Activated naive CD4-positive, alpha-beta T cell treated with anti-CD3 and anti-CD28 coated beads, Interleukin-2, amount 10 ng/mL, durations not matched to agents 7 days and 5 days (primary cell): ENCODE data around the gene TOGARAM2.

Experiments used
- CTCF ChIA-PET: fragments of 350-600 bp; sonication (Branson Sonifier 250); formaldehyde crosslinking; loops from one replicate; lab custom pipeline; 2021; ENCODE audit warnings: antibody characterized with exemption; lab: Charles Lee
- DNase-seq: peaks from one replicate; pipeline ENCODE4 v3.0.0-alpha.2; 2020
- H3K27ac Mint-ChIP-seq: one replicate; pipeline ENCODE4 v1.8.0; 2021; ENCODE audit warnings: mild to moderate bottlenecking, moderate library complexity, mixed read lengths
- H3K27me3 Mint-ChIP-seq: one replicate; pipeline ENCODE4 v1.8.0; 2021; ENCODE audit warnings: mild to moderate bottlenecking, mixed read lengths
- H3K36me3 Mint-ChIP-seq: one replicate; pipeline ENCODE4 v1.8.0; 2021; ENCODE audit warnings: mixed read lengths
- H3K4me1 Mint-ChIP-seq: one replicate; pipeline ENCODE4 v1.8.0; 2021; ENCODE audit warnings: mixed read lengths
- H3K4me3 Mint-ChIP-seq: one replicate; pipeline ENCODE4 v1.8.0; 2021; ENCODE audit warnings: mild to moderate bottlenecking, moderate library complexity, mixed read lengths
- H3K9me3 Mint-ChIP-seq: one replicate; pipeline ENCODE4 v1.8.0; 2021; ENCODE audit warnings: mixed read lengths

Gene TOGARAM2

GRCh38 chr2:29065068-29065811, 84.1 kb downstream of the TOGARAM2 start:
- Mint-ChIP-seq H3K4me3 (no peak overlapping the region), H3K9me3 (no peaks in the 10 kb centered on the region), H3K27ac (no peak overlapping the region), H3K4me1 (no peaks in the 10 kb centered on the region), H3K27me3 (peaks cover 8% of the 10 kb centered on the region), H3K36me3 (no peaks in the 10 kb centered on the region)
- CTCF ChIA-PET = interaction anchor here (1.2 kb wide), 1 partner anchor 106 kb away, joined by 3 read pairs; no protein-coding TSS in a partner anchor
- no peak for DNase-seq

- Mint-ChIP-seq H3K27me3 (peaks cover 12% of the 10 kb centered on the region), H3K9me3 (no peaks in the 10 kb centered on the region), H3K27ac (no peak overlapping the region), H3K4me3 (no peak overlapping the region), H3K36me3 (no peaks in the 10 kb centered on the region), H3K4me1 (no peaks in the 10 kb centered on the region)
- DNase-seq = no peak
- CTCF ChIA-PET = no interaction called here
Measured at GRCh38 chr2:29066271-29066860, 85.3 kb downstream of the TOGARAM2 start.

GRCh38 chr2:29066997-29067605, 86.0 kb downstream of the TOGARAM2 start:
- DNase-seq = no peak
- Mint-ChIP-seq H3K4me1 (no peaks in the 10 kb centered on the region), H3K4me3 (no peak overlapping the region), H3K36me3 (no peaks in the 10 kb centered on the region), H3K27me3 (peaks cover 12% of the 10 kb centered on the region), H3K27ac (no peak overlapping the region), H3K9me3 (no peaks in the 10 kb centered on the region)
- CTCF ChIA-PET = no interaction called here

DNA sequence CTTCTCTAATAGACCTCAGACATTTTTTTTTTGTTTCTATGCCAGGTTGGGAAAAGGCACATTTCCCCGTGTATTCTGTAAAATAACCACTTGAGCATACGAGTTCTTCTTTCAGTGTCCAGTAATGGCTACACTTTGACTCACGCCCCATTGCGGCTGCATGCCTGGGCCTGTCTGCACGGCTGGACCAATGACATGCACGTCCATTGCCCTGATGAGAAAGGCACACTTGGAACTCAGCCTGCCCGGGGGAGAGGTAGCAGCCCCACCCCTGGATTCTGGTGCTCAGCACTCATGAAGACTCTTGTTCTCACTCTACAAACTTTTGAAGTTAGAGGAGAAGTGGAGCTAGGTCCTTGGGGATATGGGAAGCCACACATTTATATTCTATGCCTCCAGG, 87.4 kb downstream of the TOGARAM2 start:
- H3K27ac Mint-ChIP-seq = no peak overlapping the region
- no peak for DNase-seq
- H3K4me1 Mint-ChIP-seq = no peaks in the 10 kb centered on the region
- H3K27me3 Mint-ChIP-seq = peaks cover 12% of the 10 kb centered on the region
- H3K4me3 Mint-ChIP-seq = no peak overlapping the region
- no peaks in the 10 kb centered on the region for H3K36me3 Mint-ChIP-seq
- no peaks in the 10 kb centered on the region for H3K9me3 Mint-ChIP-seq
- CTCF ChIA-PET = no interaction called here

DNA sequence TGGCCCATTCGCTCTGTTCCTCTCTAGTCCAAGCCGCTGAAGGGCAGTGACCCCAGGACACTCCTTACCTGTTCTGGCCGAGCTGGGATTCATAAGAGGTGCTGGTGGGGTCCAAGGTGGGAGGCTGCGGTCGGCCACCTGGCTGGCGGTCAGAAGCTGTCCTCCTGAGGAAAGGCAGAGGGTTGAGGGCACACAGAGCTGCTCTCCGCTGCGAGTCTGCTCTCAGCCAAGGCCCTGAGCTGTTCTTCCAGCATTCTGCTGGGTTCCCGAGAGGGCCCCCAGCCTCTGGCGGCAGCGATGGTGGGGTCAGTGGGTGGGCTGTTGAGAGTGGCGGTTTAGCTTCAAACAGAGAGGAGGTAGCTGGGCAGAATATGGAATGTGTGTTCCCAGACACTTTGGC, 89.4 kb downstream of the TOGARAM2 start:
- Mint-ChIP-seq H3K4me3 (no peak overlapping the region), H3K9me3 (no peaks in the 10 kb centered on the region), H3K4me1 (no peaks in the 10 kb centered on the region), H3K27me3 (peaks cover 16% of the 10 kb centered on the region), H3K27ac (no peak overlapping the region), H3K36me3 (no peaks in the 10 kb centered on the region)
- no peak for DNase-seq
- CTCF ChIA-PET = no interaction called here

DNA sequence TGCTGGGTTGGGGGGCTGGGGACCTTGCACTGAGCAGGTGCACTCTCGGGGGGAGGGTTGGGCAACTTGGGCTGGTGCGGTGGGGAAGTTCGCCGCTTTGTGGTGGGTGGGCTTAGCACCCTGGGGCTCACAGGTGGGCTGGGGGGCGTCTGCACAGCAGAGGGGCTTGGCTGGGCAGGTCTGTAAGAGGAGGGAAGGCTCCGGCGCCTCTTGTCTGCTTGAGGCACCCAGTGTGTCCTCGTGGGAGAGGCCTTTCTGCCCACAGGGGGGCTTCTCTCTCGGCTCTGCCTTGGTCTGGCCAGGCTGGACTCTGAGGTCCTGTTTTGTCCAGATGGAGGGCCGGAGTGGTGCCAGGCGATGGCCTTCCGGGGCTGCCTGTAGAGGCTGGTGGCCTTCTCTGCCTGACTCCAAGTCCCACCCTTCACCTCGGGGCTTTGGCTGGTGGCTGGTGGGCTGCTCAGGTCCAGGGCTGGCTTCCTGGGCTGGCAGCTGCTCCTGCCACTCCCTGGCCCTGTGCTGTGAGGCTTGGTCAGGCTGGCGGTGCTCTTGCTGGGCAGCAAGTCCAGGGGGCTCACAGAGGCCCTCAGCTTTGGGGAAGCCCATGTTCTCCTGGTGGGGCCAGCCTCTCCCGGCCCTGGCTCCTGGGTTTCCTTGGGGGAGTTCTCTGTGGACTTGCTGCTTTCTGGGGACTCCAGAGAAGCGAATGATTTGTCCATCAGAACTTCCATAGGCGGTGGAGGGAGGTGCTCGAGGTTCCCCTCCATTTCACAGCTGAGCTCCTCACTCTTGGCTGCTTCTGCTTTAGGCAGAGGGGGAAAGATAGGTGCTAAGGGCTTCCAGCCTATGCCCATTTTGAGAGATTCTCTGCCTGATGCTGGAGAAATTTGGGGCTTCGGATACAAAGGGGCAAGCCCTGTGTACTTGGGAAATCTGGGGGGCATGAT, 90.2 kb downstream of the TOGARAM2 start:
- Mint-ChIP-seq H3K27me3 (peaks cover 14% of the 10 kb centered on the region), H3K36me3 (no peaks in the 10 kb centered on the region), H3K27ac (no peak overlapping the region), H3K4me3 (no peak overlapping the region), H3K4me1 (no peaks in the 10 kb centered on the region), H3K9me3 (no peaks in the 10 kb centered on the region)
- CTCF ChIA-PET = no interaction called here
- no peak for DNase-seq

DNA sequence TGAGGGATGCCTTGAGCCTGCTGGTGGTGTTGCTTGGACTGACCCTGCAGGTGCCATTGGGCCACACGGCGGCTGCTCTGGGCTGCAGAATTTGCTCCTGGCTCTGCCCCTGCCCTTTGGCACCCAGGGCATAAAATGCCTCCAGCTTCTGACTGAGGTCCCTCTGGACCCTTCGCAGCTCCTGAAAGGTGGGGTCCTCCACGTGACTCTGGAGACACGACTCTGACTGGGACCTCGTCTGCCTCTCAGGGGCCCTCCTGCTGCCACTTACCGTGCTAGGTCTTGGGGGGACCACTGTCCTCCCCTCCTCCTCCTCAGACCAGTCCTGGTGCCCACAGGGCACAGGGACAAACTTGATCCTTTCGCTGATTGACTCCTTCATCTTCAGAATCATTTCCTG, 91.2 kb downstream of the TOGARAM2 start:
- Mint-ChIP-seq H3K4me1 (no peaks in the 10 kb centered on the region), H3K27me3 (peaks cover 10% of the 10 kb centered on the region), H3K27ac (no peak overlapping the region), H3K36me3 (no peaks in the 10 kb centered on the region), H3K4me3 (no peak overlapping the region), H3K9me3 (no peaks in the 10 kb centered on the region)
- DNase-seq = no peak
- CTCF ChIA-PET = no interaction called here

DNA sequence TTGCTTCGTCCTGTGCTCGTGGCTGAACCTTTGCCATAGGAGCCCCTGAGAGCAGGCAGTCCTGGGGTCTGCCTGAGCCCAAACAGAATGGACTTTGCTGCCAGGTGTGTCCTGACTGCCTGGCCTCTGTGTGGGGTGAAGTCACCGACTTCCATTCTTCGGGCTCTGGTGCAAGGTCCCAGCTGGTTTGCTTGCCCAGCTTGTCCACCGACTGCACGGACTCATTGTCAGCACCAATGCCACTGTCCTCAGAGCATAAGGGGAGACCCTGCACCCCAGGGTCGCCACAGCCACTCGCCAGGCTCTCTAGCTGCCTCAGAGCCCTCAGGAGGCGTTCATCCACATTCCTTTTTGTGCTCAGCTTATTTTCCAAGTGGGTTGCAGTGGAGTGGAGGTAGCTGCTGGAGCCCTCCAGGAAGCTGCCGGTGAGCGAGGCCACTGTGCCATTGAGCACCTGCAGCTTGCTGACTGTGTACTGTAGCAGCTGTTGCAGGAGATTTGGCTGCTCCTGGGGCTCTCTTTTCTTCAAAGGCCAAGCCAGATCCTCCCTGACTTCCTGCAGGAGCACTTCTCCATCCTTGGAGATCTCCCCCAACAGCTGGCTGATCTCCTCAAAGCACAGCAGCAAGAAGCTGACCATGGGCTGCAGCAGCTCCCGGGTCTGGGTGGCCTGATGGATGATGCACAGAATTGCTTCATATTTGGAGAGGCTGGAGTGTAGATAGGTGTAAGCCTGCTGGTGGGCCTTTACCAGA, 92.0 kb downstream of the TOGARAM2 start:
- Mint-ChIP-seq H3K9me3 (no peaks in the 10 kb centered on the region), H3K27ac (no peak overlapping the region), H3K4me1 (no peaks in the 10 kb centered on the region), H3K4me3 (no peak overlapping the region), H3K27me3 (peaks cover 10% of the 10 kb centered on the region), H3K36me3 (no peaks in the 10 kb centered on the region)
- no peak for DNase-seq
- CTCF ChIA-PET = no interaction called here

GRCh38 chr2:29073933-29074332, 92.8 kb downstream of the TOGARAM2 start:
- CTCF ChIA-PET = no interaction called here
- H3K4me1 Mint-ChIP-seq = no peaks in the 10 kb centered on the region
- no peak for DNase-seq
- no peaks in the 10 kb centered on the region for H3K36me3 Mint-ChIP-seq
- no peaks in the 10 kb centered on the region for H3K9me3 Mint-ChIP-seq
- H3K27ac Mint-ChIP-seq = no peak overlapping the region
- H3K27me3 Mint-ChIP-seq = peaks cover 10% of the 10 kb centered on the region
- H3K4me3 Mint-ChIP-seq = no peak overlapping the region

DNA sequence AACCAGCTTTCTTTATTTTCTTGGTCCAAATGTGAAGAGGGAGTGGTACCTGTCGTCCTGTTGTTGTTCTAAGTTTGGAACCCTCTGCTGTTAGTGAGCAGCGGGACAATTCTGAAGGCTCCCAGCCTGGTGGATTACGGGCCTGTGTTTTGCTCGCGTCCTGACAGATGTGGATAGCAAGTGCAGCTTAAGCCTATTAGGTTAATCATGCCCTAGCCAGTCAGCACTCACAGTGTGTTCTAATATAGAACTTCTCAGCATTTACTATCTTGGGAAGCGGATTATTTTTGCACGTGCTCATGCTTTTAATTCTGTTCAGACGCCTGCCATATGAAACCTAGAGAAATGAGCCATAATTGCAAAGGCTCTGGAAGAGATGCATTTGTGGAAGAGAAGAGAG, 93.3 kb downstream of the TOGARAM2 start, which contains the start of gene PCARE:
TSS of gene PCARE (minus strand) at position 113 of the 400 bp plus-strand sequence. CDS start 262 bp downstream, outside the sequence.
- no peak within 1 kb of the TSS for H3K27ac Mint-ChIP-seq
- H3K4me3 Mint-ChIP-seq = no peak within 1 kb of the TSS
- H3K4me1 Mint-ChIP-seq = no peaks in the 10 kb centered on the region
- CTCF ChIA-PET = interaction anchor here (0.6 kb wide), 1 partner anchor 509 kb away, joined by 3 read pairs; no protein-coding TSS in a partner anchor
- H3K36me3 Mint-ChIP-seq = no peaks in the 10 kb centered on the region
- H3K27me3 Mint-ChIP-seq = peaks cover 10% of the 10 kb centered on the region
- no peaks in the 10 kb centered on the region for H3K9me3 Mint-ChIP-seq
- DNase-seq = no peak

DNA sequence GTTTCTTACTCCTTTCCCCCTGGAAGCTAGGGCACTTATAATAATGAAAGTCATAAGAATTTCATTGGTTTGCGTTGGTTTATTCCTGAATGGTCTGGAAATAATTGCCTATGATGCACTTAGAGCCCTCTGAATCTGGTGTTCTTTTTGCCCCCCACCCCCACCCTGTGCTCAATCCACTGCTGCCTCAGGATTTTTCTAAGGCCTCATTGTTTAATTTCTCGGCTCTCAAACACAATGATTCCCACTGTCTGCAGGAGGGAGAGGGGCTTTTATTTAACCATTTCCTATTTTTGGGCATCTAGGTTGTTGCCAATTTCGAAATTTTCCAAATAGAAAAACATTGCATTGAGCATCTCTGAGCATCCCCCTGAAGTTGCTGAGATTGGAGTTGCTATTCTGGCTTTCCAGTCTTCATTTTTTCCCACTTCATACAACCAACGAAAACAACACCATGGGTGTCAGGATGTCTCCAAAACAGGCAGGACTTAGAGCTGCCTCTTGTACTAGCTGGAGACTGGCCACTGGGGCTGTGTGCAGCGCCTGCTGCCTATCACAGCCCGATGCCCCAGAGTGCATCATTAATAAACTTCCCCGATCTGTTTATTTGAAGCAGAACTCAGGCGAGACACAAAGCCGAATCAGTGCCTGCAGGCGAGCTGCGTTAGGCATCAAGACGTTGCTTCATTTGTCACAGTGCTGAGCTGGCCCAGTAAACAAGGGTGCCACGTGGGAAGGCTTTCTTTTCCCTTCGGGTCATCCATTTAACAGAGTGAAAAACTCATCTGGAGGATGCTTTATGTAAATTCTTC, 95.0 kb downstream of the TOGARAM2 start:
- no peaks in the 10 kb centered on the region for H3K36me3 Mint-ChIP-seq
- H3K27ac Mint-ChIP-seq = no peak overlapping the region
- H3K27me3 Mint-ChIP-seq = peaks cover 13% of the 10 kb centered on the region
- peaks cover 5% of the 10 kb centered on the region for H3K9me3 Mint-ChIP-seq
- no peak overlapping the region for H3K4me3 Mint-ChIP-seq
- DNase-seq = no peak
- CTCF ChIA-PET = interaction anchor here (1.1 to 1.4 kb wide), 2 partner anchors 11 to 20 kb away, joined by 3 read pairs; no protein-coding TSS in a partner anchor
- no peaks in the 10 kb centered on the region for H3K4me1 Mint-ChIP-seq

- Mint-ChIP-seq H3K27me3 (peaks cover 13% of the 10 kb centered on the region), H3K27ac (no peak overlapping the region), H3K4me1 (no peaks in the 10 kb centered on the region), H3K9me3 (peaks cover 8% of the 10 kb centered on the region), H3K4me3 (no peak overlapping the region), H3K36me3 (no peaks in the 10 kb centered on the region)
- no peak for DNase-seq
- CTCF ChIA-PET = no interaction called here
Measured at GRCh38 chr2:29079887-29080286, 98.8 kb downstream of the TOGARAM2 start.
